PC-9 (cell line): Measurements from ENCODE around the gene KLK5. TPM values are rescaled to one million over a fixed set of nuclear protein-coding genes. Genes with fewer than 3 reads are reported as not detected.

Experiments used
- Bru-seq: library from RNA; stranded (reverse); fragments of 400-500 nt; gene quantifications from one replicate; lab custom pipeline; 2021; lab: Mats Ljungman, UMichigan
- BruChase-seq, 2 experiments: library from RNA; stranded (reverse); fragments of 400-500 nt; gene quantifications; one replicate each; lab custom pipeline; 2021; lab: Mats Ljungman, UMichigan
- BruUV-seq: library from RNA; stranded (reverse); fragments of 400-500 nt; replicated peaks from 2 replicates; lab custom pipeline; 2021; lab: Mats Ljungman, UMichigan
- CTCF ChIA-PET: fragments of 300-600 bp; sonication (Branson Sonifier 250); formaldehyde crosslinking; loops from one replicate; lab custom pipeline; 2022; ENCODE audit warnings: antibody characterized with exemption; lab: Charles Lee
- POLR2A ChIA-PET: fragments of 300-600 bp; sonication (Branson Sonifier 250); formaldehyde crosslinking; loops from one replicate; lab custom pipeline; 2022; ENCODE audit warnings: antibody characterized with exemption; ENCODE audit not compliant: unreplicated experiment; lab: Charles Lee
- DNase-seq, 2 experiments: peaks; one replicate each; pipeline versions ENCODE4 v3.0.0 to v3.0.0-alpha.2; 2015 to 2022; ENCODE audit warnings: mixed read lengths in 1 of 2
- H2AFZ ChIP-seq: fragments of 200-600 bp; sonication (generic); 2 replicates; pipeline ENCODE4 v1.8.1; 2017; ENCODE audit warnings: antibody characterized with exemption
- H3F3A ChIP-seq: fragments of 200-600 bp; sonication (generic); 2 replicates; pipeline ENCODE4 v1.8.1; 2017; ENCODE audit warnings: antibody characterized with exemption, mild to moderate bottlenecking, low read depth; ENCODE audit not compliant: insufficient read depth
- H3K27ac ChIP-seq: fragments of 200-600 bp; sonication (generic); 2 replicates; pipeline ENCODE4 v1.6.1; 2016; ENCODE audit warnings: mixed run types
- H3K27me3 ChIP-seq: fragments of 200-600 bp; sonication (generic); 2 replicates; pipeline ENCODE4 v1.6.1; 2016; ENCODE audit warnings: low read depth, mixed run types; ENCODE audit not compliant: insufficient read depth
- H3K36me3 ChIP-seq: fragments of 200-600 bp; sonication (generic); 2 replicates; pipeline ENCODE4 v1.6.1; 2016; ENCODE audit warnings: low read depth, mixed run types
- H3K4me1 ChIP-seq: fragments of 200-600 bp; sonication (generic); replicated peaks from 2 replicates; pipeline ENCODE4 v1.6.1; 2016; ENCODE audit warnings: mixed run types; ENCODE audit not compliant: insufficient read depth
- H3K4me2 ChIP-seq: fragments of 200-600 bp; sonication (generic); 2 replicates; pipeline ENCODE4 v1.6.1; 2017; ENCODE audit warnings: mixed run types
- H3K4me3 ChIP-seq: fragments of 200-600 bp; sonication (generic); 2 replicates; pipeline ENCODE4 v1.6.1; 2016; ENCODE audit warnings: mixed run types
- H3K79me2 ChIP-seq: fragments of 200-600 bp; sonication (generic); 2 replicates; pipeline ENCODE4 v1.6.1; 2017; ENCODE audit warnings: low read depth, mixed run types
- H3K9me2 ChIP-seq: fragments of 200-600 bp; sonication (generic); 2 replicates; pipeline ENCODE4 v1.8.1; 2017; ENCODE audit warnings: mild to moderate bottlenecking; ENCODE audit not compliant: insufficient read depth
- H3K9me3 ChIP-seq: fragments of 200-600 bp; sonication (generic); 2 replicates; pipeline ENCODE4 v1.8.1; 2016; ENCODE audit warnings: low read depth; ENCODE audit not compliant: insufficient read depth
- H4K20me1 ChIP-seq: fragments of 200-600 bp; sonication (generic); 2 replicates; pipeline ENCODE4 v1.8.1; 2017; ENCODE audit not compliant: insufficient read depth
- EZH2 ChIP-seq: fragments of 200-600 bp; sonication (generic); IDR thresholded peaks from 2 replicates; pipeline ENCODE4 v1.8.0; 2017; ENCODE audit warnings: antibody characterized with exemption, low read depth
- intact Hi-C: fragments of 100-400 bp; cut with micrococcal nuclease; formaldehyde crosslinking; loops from one replicate; pipeline ENCODE4 v1.10.0; 2022; ENCODE audit not compliant: unreplicated experiment
- long read RNA-seq: library from polyadenylated mRNA; stranded (forward); transcript quantifications from one replicate; pipeline ENCODE4 v2.0.0, GENCODE V29; 2022
- total RNA-seq: library from RNA; stranded (reverse); gene quantifications from 2 replicates; pipeline ENCODE4 v1.2.3, GENCODE V29; 2021
- TF ChIP-seq, protein P1 (sequence below): fragments of 200-600 bp; sonication (generic); conservative IDR thresholded peaks from 2 replicates; pipeline ENCODE4 v1.6.1; 2017; ENCODE audit warnings: mixed run types, antibody characterized with exemption, mild to moderate bottlenecking, moderate library complexity

Gene KLK5
- total RNA-seq (405 and 412 TPM in 2 replicates), Bru-seq, nascent RNA (percentile 83 among the genes with signal in this experiment), BruChase-seq, experiment 1, labeled RNA remaining after a 2-hour chase (percentile 93 among the genes with signal in this experiment), BruChase-seq, experiment 2, labeled RNA remaining after a 6-hour chase (percentile 92 among the genes with signal in this experiment)
- long read RNA-seq, transcript KLK5-201 (6 exons, 1,563 nt), result major isoform, 535 of 1,129 reads
- long read RNA-seq, transcript KLK5-203 (6 exons, 1,365 nt), result minor isoform, 295 of 1,129 reads
- long read RNA-seq, transcript KLK5-202 (7 exons, 1,405 nt), result minor isoform, 51 of 1,129 reads
- long read RNA-seq, partial matches to known transcripts, result 75 of 1,129 reads
- long read RNA-seq, other reads (novel, unspliced or antisense), result 173 of 1,129 reads

DNA sequence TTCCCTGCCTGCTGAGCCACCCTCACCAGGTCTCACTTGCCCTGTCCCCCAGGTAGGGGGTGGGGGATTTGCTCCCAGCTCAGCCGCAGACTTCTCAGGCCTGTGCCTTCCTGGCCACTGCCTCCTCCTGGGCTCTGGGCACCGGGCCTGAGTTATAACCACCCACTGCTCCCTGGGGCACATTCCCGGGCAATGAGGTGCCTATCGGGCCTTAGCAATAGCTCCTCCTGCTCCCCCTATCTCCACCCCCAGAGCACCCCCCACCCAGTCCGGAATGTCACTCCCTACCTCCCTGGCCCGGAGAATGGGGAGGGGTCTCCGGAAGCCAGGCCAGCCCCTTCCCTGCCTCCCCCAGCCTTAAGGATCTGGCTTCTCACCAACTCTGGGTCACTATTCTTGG, at the start of gene KLK5:
TSS of gene KLK5 (minus strand) at position 129 of the 400 bp plus-strand sequence. CDS start 381 bp downstream, outside the sequence.
- no peaks in the 10 kb centered on the region for H3K27me3 ChIP-seq
- ChIA-PET POLR2A (interaction anchor here (0.6 to 1.0 kb wide), 6 partner anchors 16 to 66 kb away, joined by 3 to 13 read pairs (median 6); no protein-coding TSS in a partner anchor), CTCF (interaction anchor here (1.0 kb wide), 1 partner anchor 64 kb away, joined by 3 read pairs; no protein-coding TSS in a partner anchor)
- TF ChIP-seq, protein P1, sequence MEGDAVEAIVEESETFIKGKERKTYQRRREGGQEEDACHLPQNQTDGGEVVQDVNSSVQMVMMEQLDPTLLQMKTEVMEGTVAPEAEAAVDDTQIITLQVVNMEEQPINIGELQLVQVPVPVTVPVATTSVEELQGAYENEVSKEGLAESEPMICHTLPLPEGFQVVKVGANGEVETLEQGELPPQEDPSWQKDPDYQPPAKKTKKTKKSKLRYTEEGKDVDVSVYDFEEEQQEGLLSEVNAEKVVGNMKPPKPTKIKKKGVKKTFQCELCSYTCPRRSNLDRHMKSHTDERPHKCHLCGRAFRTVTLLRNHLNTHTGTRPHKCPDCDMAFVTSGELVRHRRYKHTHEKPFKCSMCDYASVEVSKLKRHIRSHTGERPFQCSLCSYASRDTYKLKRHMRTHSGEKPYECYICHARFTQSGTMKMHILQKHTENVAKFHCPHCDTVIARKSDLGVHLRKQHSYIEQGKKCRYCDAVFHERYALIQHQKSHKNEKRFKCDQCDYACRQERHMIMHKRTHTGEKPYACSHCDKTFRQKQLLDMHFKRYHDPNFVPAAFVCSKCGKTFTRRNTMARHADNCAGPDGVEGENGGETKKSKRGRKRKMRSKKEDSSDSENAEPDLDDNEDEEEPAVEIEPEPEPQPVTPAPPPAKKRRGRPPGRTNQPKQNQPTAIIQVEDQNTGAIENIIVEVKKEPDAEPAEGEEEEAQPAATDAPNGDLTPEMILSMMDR, result no peak
- TF ChIP-seq EZH2, result no peak
- peaks cover 1% of the 10 kb centered on the region; the same call in 1 of the 2 replicates for H3K36me3 ChIP-seq
- H3K4me2 ChIP-seq, result peak within 1 kb of the TSS; percentile 85
- intact Hi-C loops, result loop anchor here (1.0 to 2.0 kb wide), 3 partner anchors 15 to 64 kb away; no protein-coding TSS in a partner anchor
- no peaks in the 10 kb centered on the region for H4K20me1 ChIP-seq
- H3K9me3 ChIP-seq, result no peaks in the 10 kb centered on the region
- peaks cover 25% of the 10 kb centered on the region for H3K79me2 ChIP-seq
- no peaks in the 10 kb centered on the region for H3K9me2 ChIP-seq
- H3F3A ChIP-seq, result peaks cover 44% of the 10 kb centered on the region
- H3K27ac ChIP-seq, result peak within 1 kb of the TSS; percentile 55
- peaks cover 13% of the 10 kb centered on the region for H3K4me1 ChIP-seq
- no TSS peak for BruUV-seq
- H2AFZ ChIP-seq, result peak within 1 kb of the TSS; percentile 70
- peak within 1 kb of the TSS; percentile 68 for H3K4me3 ChIP-seq
- DNase-seq, result peak; percentile 86 to 87

DNA sequence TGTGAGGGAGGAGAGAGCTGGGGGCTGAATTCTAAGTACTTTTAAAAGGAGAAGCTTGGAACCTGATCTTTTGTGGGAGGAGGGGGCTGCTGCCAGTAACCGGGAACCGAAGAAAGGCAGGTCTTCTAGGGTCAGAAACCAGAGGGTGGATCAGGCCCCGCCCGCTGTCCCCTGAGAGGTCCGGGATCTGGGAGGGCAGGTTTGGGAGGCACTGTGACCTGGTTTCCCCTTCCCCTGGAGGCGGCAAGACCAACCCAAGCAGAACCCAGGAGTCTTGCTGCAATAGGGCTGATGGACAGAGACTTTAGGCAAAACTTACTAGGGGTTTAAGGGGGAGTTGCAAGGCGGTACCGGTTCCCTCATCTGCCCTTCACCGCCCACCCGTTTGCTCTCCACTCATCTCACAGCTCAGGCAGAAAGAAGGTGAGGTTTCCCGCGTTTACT, 49.3 kb upstream of the KLK5 start:
- Histone ChIP-seq H4K20me1 (no peaks in the 10 kb centered on the region), H3K9me3 (no peaks in the 10 kb centered on the region), H3F3A (peaks cover 19% of the 10 kb centered on the region; the same call in 1 of the 2 replicates), H3K9me2 (no peaks in the 10 kb centered on the region), H3K4me2 (peak overlapping the region; percentile 93), H3K27ac (peak overlapping the region; percentile 66), H3K79me2 (peaks cover 26% of the 10 kb centered on the region), H3K4me3 (peak overlapping the region; percentile 64), H3K27me3 (no peaks in the 10 kb centered on the region), H2AFZ (peak overlapping the region; percentile 77), H3K36me3 (peaks cover 7% of the 10 kb centered on the region; the same call in 1 of the 2 replicates), H3K4me1 (peaks cover 8% of the 10 kb centered on the region)
- DNase-seq, result peak; percentile 66 to 68
- ChIA-PET POLR2A (interaction anchor here (0.6 to 2.1 kb wide), 17 partner anchors 9 to 491 kb away, joined by 3 to 19 read pairs (median 5); partner anchors contain the start of genes JOSD2, KLK5 and KLK6), CTCF (interaction anchor here (0.5 to 2.6 kb wide), 6 partner anchors 15 to 617 kb away, joined by 3 to 20 read pairs (median 4); no protein-coding TSS in a partner anchor)
- intact Hi-C loops, result loop anchor here (1.0 kb wide), 2 partner anchors 51 to 72 kb away; no protein-coding TSS in a partner anchor
- TF ChIP-seq, protein P1, result no peak
- TF ChIP-seq EZH2, result no peak
- TSS peak; percentile 64 for BruUV-seq

GRCh38 chr19:51001515-51001914, 48.7 kb upstream of the KLK5 start, which contains the start of gene KLK8:
TSS of gene KLK8 (minus strand) at chr19:51001604. CDS start at chr19:51001167, 437 bp downstream.
- CTCF ChIA-PET, result interaction anchor here (0.6 to 2.6 kb wide), 4 partner anchors 9 to 410 kb away, joined by 3 to 20 read pairs (median 5); partner anchors contain the start of gene KLK7
- peak; percentile 64 to 70 for DNase-seq
- Histone ChIP-seq H3F3A (peaks cover 19% of the 10 kb centered on the region; the same call in 1 of the 2 replicates), H4K20me1 (no peaks in the 10 kb centered on the region), H2AFZ (peak within 1 kb of the TSS; percentile 77), H3K79me2 (peaks cover 26% of the 10 kb centered on the region), H3K9me3 (no peaks in the 10 kb centered on the region), H3K27ac (peak within 1 kb of the TSS; percentile 66), H3K4me1 (peaks cover 8% of the 10 kb centered on the region), H3K36me3 (peaks cover 7% of the 10 kb centered on the region; the same call in 1 of the 2 replicates), H3K27me3 (no peaks in the 10 kb centered on the region), H3K4me3 (peak within 1 kb of the TSS; percentile 64), H3K9me2 (no peaks in the 10 kb centered on the region), H3K4me2 (peak within 1 kb of the TSS; percentile 93)
- BruUV-seq, result no TSS peak
- intact Hi-C loops, result loop anchor here (1.0 kb wide), 3 partner anchors 9 to 32 kb away; partner anchors contain the start of gene KLK6
- POLR2A ChIA-PET, result interaction anchor here (0.5 to 2.1 kb wide), 6 partner anchors 17 to 262 kb away, joined by 3 to 22 read pairs (median 6); partner anchors contain the start of gene KLK6
- TF ChIP-seq EZH2, result no peak
- TF ChIP-seq, protein P1, result no peak
